ENCODE measurements around the gene RELN.

DNA sequence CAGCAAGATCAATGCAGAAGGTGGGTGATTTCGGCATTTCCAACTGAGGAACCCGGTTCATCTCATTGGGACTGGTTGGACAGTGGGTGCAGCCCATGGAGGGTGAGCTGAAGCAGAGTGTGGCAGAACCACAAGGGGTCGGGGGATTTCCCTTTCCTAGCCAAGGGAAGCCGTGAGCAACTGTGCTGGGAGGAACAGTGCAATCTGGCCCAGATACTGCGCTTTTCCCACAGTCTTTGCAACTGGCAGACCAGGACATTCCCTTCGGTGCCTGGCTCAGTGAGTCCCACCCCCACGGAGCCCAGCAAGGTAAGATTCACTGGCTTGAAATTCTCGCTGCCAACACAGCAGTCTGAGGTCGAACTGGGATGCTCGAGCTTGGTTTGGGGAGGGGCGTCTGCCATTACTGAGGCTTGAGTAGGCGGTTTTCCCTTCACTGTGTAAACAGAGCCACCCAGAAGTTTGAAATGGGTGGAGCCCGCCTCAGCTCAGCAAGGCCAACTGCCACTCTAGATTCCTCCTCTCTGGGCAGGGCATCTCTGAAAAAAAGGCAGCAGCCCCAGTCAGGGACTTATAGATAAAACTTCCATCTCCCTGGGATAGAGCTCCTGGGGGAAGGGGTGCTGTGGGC, 484.8 kb downstream of the RELN start:
- no peak for TF ChIP-seq CTCF (IDR thresholded peaks at IDR 0.05)
- no peak for TF ChIP-seq POLR2A (IDR thresholded peaks at IDR 0.05)

Data from testis (tissue), 2 donors.